NB4 (cell line): ENCODE measurements around the gene GH2.

Source experiments
- POLR2A ChIP-seq: IDR thresholded peaks from 2 replicates; pipeline ENCODE4 v1.6.1; 2011; ENCODE audit warnings: mild to moderate bottlenecking; ENCODE audit not compliant: insufficient read length; ENCODE audit errors: extremely low read depth
- TF ChIP-seq, protein P1 (sequence below): IDR thresholded peaks from one replicate; pipeline ENCODE4 v1.5.1; 2012; ENCODE audit warnings: low read depth, low read length

DNA sequence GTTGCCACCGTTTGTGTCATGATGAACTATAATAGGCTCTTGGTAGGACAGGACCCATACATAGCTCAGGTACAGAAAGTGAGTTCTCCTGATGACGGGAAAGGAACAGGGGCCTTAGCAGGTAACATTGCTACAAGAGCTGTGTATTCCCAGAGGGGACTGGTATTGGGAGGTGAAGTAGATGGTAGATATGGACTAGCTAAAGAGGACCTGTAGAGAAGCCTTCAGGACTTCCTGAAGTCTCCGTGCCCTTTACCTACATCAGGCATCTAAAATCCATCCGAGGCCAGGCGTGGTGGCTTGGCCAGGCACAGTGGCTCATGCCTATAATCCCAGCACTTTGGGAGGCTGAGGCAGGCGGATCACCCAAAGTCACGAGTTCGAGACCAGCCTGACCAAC is 26.6 kb downstream of the GH2 start:
- TF ChIP-seq, protein P1, sequence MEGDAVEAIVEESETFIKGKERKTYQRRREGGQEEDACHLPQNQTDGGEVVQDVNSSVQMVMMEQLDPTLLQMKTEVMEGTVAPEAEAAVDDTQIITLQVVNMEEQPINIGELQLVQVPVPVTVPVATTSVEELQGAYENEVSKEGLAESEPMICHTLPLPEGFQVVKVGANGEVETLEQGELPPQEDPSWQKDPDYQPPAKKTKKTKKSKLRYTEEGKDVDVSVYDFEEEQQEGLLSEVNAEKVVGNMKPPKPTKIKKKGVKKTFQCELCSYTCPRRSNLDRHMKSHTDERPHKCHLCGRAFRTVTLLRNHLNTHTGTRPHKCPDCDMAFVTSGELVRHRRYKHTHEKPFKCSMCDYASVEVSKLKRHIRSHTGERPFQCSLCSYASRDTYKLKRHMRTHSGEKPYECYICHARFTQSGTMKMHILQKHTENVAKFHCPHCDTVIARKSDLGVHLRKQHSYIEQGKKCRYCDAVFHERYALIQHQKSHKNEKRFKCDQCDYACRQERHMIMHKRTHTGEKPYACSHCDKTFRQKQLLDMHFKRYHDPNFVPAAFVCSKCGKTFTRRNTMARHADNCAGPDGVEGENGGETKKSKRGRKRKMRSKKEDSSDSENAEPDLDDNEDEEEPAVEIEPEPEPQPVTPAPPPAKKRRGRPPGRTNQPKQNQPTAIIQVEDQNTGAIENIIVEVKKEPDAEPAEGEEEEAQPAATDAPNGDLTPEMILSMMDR = no peak
- no peak for TF ChIP-seq POLR2A
